HFFc6 (cell line): ENCODE results near the gene KIAA1549. TPM values are rescaled to one million over a fixed set of nuclear protein-coding genes. Genes with fewer than 3 reads are reported as not detected.
"Not testable (repeated sequence)": the region's sequence is repeated elsewhere in the genome, so short reads cannot be mapped to it uniquely, and the experiment has no call there.

Source experiments
- DNase-seq: peaks from one replicate; pipeline ENCODE4 v3.0.0-alpha.2; 2018
- H3K27ac Mint-ChIP-seq: 2 replicates; pipeline ENCODE4 v1.8.0; 2020; ENCODE audit warnings: mild to moderate bottlenecking, mixed read lengths
- H3K27me3 Mint-ChIP-seq: 2 replicates; pipeline ENCODE4 v1.8.0; 2021; ENCODE audit warnings: mild to moderate bottlenecking, moderate library complexity, mixed read lengths; ENCODE audit not compliant: insufficient read depth
- H3K36me3 Mint-ChIP-seq: 2 replicates; pipeline ENCODE4 v1.8.0; 2021; ENCODE audit warnings: low read depth, mixed read lengths
- H3K4me1 Mint-ChIP-seq: 2 replicates; pipeline ENCODE4 v1.8.0; 2020; ENCODE audit warnings: low read depth, mixed read lengths
- H3K4me3 Mint-ChIP-seq: 2 replicates; pipeline ENCODE4 v1.8.0; 2020; ENCODE audit warnings: mild to moderate bottlenecking, moderate library complexity, mixed read lengths
- H3K9me3 Mint-ChIP-seq: 2 replicates; pipeline ENCODE4 v1.8.0; 2020; ENCODE audit warnings: mild to moderate bottlenecking, mixed read lengths
- total RNA-seq, 6 experiments: library from RNA; stranded (reverse); fragmentation: NEBNext Ultra II Directional; extraction: Animal tissue kit (Norgen Biotek cat#: 25700); gene quantifications; 2 replicates in 1 of 6; 3 replicates in 5 of 6; pipeline ENCODE4 v1.2.3, GENCODE V29; 2021
- TF ChIP-seq, protein P1 (sequence below): fragments of 200-600 bp; sonication (generic); IDR thresholded peaks from 2 replicates; pipeline ENCODE4 v1.5.0; 2021; ENCODE audit warnings: antibody characterized with exemption, mild to moderate bottlenecking

The KIAA1549 gene
- total RNA-seq, 6 experiments from 2014 or later, result 7.0 to 13.3 (median 7.9) TPM

DNA sequence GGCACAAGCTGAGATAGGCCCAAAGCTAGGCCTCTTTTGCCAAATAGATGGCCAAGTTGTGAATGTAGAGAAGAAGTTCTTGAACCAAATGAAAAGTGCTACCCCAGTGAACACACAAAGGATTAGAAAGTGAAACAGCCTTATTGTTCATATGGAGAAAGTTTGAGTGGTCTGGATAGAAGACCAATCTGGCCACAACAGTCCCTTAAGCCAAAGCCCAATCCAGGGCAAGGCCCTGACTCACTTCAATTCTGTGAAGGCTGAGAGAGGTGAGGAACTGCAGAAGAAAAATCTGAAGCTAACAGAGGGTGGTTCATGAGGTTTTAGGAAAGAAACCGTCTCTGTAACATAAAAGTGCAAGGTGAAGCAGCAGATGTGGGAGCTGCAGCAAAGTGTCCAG lies 164.5 kb downstream of the KIAA1549 start:
- Mint-ChIP-seq H3K36me3 (no peaks in the 10 kb centered on the region), H3K27me3 (no peaks in the 10 kb centered on the region), H3K4me1 (no peaks in the 10 kb centered on the region), H3K4me3 (no peak overlapping the region), H3K9me3 (no peaks in the 10 kb centered on the region), H3K27ac (no peak overlapping the region)
- TF ChIP-seq, protein P1, sequence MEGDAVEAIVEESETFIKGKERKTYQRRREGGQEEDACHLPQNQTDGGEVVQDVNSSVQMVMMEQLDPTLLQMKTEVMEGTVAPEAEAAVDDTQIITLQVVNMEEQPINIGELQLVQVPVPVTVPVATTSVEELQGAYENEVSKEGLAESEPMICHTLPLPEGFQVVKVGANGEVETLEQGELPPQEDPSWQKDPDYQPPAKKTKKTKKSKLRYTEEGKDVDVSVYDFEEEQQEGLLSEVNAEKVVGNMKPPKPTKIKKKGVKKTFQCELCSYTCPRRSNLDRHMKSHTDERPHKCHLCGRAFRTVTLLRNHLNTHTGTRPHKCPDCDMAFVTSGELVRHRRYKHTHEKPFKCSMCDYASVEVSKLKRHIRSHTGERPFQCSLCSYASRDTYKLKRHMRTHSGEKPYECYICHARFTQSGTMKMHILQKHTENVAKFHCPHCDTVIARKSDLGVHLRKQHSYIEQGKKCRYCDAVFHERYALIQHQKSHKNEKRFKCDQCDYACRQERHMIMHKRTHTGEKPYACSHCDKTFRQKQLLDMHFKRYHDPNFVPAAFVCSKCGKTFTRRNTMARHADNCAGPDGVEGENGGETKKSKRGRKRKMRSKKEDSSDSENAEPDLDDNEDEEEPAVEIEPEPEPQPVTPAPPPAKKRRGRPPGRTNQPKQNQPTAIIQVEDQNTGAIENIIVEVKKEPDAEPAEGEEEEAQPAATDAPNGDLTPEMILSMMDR, result no peak
- DNase-seq, result no peak

- no peaks in the 10 kb centered on the region for H3K27me3 Mint-ChIP-seq
- no peak overlapping the region for H3K4me3 Mint-ChIP-seq
Observed at GRCh38 chr7:138814816-138815332, 166.3 kb downstream of the KIAA1549 start.

GRCh38 chr7:138813945-138814344 lies 167.2 kb downstream of the KIAA1549 start:
- Mint-ChIP-seq H3K9me3 (no peaks in the 10 kb centered on the region), H3K4me3 (no peak overlapping the region), H3K27me3 (peaks cover 1% of the 10 kb centered on the region; the same call in 1 of the 2 replicates), H3K4me1 (no peaks in the 10 kb centered on the region), H3K27ac (no peak overlapping the region), H3K36me3 (no peaks in the 10 kb centered on the region)
- no peak for DNase-seq
- TF ChIP-seq, protein P1, result no peak

More at GRCh38 chr7:138814816-138815332, 166.3 kb downstream of the KIAA1549 start:
- Mint-ChIP-seq H3K36me3 (no peaks in the 10 kb centered on the region), H3K4me1 (no peaks in the 10 kb centered on the region), H3K27ac (no peak overlapping the region), H3K9me3 (no peaks in the 10 kb centered on the region)
- TF ChIP-seq, protein P1, result no peak
- no peak for DNase-seq

DNA sequence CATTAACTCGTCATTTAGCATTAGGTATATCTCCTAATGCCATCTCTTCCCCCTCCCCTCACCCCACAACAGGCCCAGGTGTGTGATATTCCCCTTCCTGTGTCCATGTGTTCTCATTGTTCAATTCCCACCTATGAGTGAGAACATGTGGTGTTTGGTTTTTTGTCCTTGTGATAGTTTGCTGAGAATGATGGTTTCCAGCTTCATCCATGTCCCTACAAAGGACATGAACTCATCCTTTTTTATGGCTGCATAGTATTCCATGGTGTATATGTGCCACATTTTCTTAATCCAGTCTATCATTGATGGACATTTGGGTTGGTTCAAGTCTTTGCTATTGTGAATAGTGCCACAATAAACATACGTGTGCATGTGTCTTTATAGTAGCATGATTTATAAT lies 169.9 kb downstream of the KIAA1549 start:
- not testable (repeated sequence) for H3K27ac Mint-ChIP-seq, H3K27me3 Mint-ChIP-seq, H3K4me3 Mint-ChIP-seq, DNase-seq, H3K4me1 Mint-ChIP-seq, H3K9me3 Mint-ChIP-seq, H3K36me3 Mint-ChIP-seq

DNA sequence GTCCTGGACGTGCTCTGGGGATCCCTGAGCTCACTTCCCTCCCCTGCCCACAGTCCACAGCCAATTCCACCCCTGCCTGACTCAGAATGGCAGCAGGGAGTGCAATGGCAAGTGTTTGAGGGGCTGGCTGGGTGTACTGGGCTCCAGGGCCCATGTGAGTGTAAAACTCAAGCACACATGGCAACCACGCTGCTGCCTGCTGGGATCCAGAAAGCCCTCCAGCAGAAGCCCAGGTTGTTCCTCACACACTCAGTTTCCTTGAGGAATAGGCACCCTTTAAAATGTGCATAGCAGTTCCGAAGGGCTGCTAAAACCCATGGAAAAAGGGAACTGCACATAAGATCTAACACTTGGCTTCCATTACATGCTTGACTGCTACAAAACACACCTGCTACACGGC lies 171.8 kb downstream of the KIAA1549 start:
- TF ChIP-seq, protein P1, result no peak
- no peaks in the 10 kb centered on the region for H3K36me3 Mint-ChIP-seq
- H3K4me1 Mint-ChIP-seq, result no peaks in the 10 kb centered on the region
- H3K27me3 Mint-ChIP-seq, result peaks cover 20% of the 10 kb centered on the region
- H3K4me3 Mint-ChIP-seq, result no peak overlapping the region
- no peak overlapping the region for H3K27ac Mint-ChIP-seq
- DNase-seq, result no peak
- no peaks in the 10 kb centered on the region for H3K9me3 Mint-ChIP-seq

GRCh38 chr7:138804618-138805017 lies 176.6 kb downstream of the KIAA1549 start:
- H3K27ac Mint-ChIP-seq, result no peak overlapping the region
- H3K4me3 Mint-ChIP-seq, result no peak overlapping the region
- DNase-seq, result no peak
- TF ChIP-seq, protein P1, result no peak
- no peaks in the 10 kb centered on the region for H3K9me3 Mint-ChIP-seq
- peaks cover 34% of the 10 kb centered on the region for H3K27me3 Mint-ChIP-seq
- no peaks in the 10 kb centered on the region for H3K36me3 Mint-ChIP-seq
- H3K4me1 Mint-ChIP-seq, result no peaks in the 10 kb centered on the region
